ENCODE data around the gene SAMHD1.
A peak's percentile ranks its signal among the peaks of the same experiment; 100 is the strongest.

SAMHD1 gene

GRCh38 chr20:36872852-36873251 is 78.7 kb downstream of the SAMHD1 start:
- no peak for DNase-seq (ENCODE audit: low read depth)

DNA sequence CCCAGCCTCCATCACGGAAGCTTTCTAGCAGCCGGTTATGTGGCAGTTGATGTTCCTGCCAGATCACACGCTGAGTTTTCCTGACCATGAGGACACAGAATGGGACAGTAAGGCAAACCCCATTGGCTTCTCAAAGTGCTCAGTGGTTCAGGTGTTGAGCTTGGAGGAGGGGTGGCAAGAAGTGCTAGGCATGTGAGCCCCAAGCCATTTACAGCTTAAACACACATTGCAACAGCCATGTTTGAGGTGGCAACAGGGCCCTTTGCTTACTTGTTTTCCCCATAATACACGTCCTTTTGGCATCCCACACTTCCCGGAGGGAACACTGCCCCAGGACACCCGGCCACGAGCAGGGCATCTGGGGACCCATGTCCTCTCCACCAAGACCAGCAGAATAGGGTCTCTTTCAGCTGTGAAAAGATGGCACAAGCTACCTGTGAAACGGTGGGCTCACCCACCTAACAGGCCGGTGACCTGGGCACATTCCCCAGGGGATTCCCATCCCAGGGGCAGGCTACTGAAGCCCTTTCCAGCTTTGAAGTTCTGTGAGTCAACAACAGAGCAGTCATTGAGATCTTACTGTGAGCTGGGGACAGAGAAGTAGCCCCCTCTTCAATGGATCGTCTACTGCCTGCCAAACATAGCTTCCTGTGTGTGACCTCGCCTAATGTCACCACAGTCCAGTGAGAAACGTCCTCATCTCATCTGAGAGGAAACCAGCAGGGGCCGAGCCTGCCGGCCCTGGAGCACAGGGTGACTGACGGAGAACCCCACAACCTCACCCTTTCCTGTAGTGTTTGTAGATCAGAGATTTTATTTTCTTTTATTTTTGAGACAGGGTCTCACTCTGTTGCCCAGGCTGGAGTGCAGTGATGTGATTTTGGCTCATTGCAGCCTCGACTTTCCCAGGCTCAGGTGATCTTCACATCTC is 79.6 kb downstream of the SAMHD1 start:
- DNase-seq (ENCODE audit: low read depth) = no peak

- DNase-seq (ENCODE audit: low read depth) = no peak
These were observed 84.6 kb downstream of the SAMHD1 start for GRCh38 chr20:36866681-36867495.

- DNase-seq (ENCODE audit: low read depth) = no peak
These were observed 85.3 kb downstream of the SAMHD1 start for GRCh38 chr20:36866164-36866563.

- no peak for DNase-seq (ENCODE audit: low read depth)
These were observed 85.7 kb downstream of the SAMHD1 start for GRCh38 chr20:36865861-36866149.

DNA sequence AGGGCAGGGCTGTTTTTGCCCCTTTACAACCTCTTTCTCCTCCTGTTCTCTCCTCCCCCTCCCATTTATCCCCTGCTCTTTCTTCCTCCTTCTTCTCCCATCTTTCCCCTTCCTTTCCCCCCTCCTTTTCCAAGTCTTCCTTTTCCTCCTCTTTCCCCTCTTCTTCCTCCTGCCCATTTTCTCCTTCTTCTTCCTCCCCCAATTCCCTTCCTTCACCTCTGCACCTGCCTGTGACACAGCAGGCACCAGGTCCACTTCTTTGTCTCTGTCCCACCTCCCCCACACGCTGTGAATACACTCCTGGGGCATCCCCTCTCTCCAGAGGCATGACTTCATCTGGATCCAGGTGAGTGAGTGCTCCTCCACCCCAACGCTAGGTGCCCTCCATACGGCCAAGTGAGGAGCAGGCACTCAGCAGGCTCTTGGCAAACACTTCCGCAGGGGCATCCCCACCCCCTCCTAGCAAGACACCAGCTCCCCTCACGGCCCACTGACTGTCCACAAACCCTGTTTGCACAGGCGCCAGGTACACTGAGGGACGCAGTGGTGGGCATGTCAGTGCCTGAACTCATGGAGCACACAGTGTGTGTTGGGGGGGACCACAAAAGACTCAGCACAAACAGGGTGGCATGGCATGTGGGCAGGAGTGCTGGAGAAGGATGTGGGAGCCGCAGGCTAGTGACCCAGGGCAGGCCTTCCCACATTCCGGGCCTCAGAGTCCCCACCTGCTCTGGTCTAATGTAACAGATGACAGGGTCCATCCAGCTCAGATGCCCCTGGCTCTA is 86.2 kb downstream of the SAMHD1 start:
- no peak for DNase-seq (ENCODE audit: low read depth)

DNA sequence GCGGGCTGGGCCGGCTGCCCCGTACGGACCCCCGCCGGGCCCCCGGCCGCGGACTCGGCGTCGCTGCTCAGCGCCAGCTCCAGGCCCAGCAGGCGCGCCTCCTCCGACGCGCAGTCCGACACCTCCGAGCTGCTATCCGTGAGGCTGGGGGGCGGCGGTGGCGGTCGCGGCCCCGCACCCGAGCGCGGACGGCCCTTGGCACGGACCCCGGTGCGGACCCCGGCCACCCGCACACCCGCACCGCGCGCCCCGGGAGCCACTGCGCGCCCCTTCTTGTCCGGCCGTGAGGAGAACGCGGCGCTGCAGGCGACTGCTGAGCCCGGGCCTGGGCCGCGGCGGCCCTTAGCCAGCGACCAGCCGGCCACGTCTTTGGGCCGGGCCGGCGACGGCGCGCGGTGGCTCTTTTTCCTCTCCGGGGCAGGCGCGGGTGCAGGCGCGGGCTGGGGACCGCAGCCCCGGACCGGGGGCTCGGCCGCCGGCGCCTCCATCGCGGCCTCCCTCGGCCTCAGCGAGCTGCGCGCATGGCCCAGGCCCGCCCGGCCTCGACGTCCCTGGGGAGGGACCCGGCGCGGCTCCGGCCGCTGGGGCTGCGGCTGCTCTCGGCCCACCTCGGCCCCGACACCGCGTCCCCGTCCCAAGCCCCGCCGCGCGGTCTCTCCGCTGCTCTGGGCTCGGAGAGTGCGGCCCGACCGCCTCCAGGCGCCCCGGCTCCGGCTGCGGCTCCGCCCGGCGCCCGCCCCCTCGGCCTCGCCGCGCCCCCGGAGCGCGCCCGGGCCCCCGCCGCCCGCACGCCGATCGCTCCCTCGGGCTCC is 88.4 kb downstream of the SAMHD1 start:
- peak; percentile 8 for DNase-seq (ENCODE audit: low read depth)

- DNase-seq (ENCODE audit: low read depth) = no peak
These were observed 89.4 kb downstream of the SAMHD1 start for GRCh38 chr20:36861875-36862801.

DNA sequence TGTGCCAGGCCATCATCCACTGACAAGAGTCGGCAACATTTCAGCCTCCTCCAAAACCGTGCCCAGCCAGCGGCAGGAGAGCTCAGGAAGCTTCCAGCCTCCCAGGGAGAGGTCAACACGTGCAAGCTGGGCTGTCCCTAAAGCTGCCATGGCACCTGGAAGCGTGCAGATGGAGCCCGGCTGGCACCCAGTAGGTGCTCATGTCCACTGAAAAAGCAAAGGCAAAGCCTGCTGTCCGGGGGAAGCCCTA is 90.0 kb downstream of the SAMHD1 start:
- no peak for DNase-seq (ENCODE audit: low read depth)

- no peak for DNase-seq (ENCODE audit: low read depth)
These were observed 90.5 kb downstream of the SAMHD1 start for GRCh38 chr20:36860811-36861624.

DNA sequence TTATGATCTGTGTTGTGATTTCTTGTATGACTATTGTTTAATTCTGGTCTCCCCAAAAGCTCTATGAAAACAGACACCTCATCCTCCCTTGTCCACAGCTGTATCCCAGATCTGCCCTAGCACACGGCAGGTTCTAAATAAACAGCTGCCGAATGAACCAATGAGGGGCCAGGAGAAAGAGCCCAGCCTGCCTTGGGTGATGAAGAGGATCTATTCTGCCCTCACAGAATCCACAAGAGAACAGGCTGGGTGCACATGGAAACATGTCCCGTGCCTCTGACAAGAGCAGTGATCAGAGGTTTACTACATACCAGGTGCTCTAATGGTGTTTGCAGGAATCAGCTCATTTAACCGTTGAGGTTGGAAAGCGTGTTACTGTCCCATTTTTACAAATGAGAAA is 91.2 kb downstream of the SAMHD1 start:
- no peak for DNase-seq (ENCODE audit: low read depth)

- DNase-seq (ENCODE audit: low read depth) = no peak
These were observed 91.7 kb downstream of the SAMHD1 start for GRCh38 chr20:36859700-36860330.

DNA sequence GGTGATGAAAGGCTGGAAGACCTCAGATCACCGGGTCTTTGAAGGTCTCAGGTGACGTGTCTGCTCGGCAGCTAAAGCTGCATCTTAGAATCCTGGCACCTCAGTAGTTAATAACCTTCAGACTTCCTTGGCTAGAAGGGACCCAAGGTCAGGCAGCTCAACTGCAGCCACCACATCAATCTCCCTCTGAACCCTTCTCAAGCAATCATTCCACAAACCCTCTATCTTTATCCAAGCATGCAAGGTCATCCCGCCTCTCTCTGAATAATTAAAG is 92.3 kb downstream of the SAMHD1 start:
- no peak for DNase-seq (ENCODE audit: low read depth)

DNA sequence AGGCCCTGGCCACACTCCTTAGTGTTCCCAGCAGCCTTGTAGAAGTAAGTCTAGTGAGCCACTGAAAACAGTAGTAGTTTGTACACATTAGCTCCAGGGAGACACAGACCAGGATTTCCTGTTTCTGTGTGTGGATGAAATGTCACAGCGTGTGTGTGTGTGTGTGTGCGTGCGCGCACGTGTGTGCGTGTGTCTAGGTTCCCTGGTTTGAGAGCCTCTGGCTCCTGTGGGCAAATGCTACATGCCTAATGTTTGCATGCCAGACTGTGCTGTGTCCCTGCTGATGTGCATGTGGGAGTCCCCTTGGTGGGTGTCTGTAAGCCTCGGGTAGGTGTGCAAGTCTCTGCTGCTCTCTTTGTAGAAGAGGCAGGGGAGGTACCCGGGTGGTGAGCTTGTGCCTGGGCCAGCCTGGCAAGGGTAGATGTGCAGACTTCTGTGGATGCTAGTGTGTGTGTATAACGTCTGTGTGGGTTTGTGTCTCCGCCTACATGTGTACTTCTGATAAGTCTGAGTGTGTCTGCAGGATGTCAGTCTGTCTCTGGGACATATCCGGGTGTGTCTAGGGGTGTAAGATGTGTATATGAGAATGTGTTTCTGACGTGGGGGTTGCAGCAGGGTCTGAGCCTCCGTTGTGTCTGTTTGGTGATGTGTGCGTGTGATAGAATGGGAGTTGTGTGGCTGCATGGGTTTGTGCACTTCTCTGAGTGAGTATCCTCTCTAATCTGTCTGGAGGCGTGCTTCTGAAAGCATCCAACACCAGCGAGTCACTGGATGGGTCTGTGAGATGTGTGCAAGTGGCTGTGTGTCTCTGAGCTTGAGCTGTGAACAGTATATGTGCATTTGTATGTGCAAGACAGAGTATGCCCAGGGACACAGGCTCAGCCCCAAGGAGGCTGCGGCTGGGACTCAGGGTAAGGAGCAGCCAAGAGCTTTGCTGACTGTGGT is 94.5 kb downstream of the SAMHD1 start:
- DNase-seq (ENCODE audit: low read depth) = no peak

- DNase-seq (ENCODE audit: low read depth) = no peak
These were observed 95.3 kb downstream of the SAMHD1 start for GRCh38 chr20:36856195-36856594.

DNA sequence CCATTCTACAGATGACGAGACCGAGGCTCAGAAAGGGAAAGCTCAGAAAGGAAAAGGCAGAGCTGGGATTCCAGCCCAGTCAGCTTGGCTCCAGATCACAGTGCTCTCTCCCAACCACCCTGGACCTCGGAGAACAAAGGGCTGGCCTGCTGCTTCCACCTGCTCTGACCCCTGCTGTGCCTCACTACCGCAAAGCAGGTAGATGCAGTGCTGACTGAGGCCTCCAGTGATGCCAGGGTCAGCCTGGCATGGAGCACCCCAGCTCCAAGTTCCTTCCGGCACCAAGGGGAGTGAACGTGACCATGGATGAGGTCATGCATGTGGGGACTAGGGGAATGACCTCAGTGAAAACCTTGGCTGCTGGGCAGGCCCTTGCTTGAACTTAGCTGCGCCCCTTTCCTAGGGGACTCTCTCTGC is 96.3 kb downstream of the SAMHD1 start:
- no peak for DNase-seq (ENCODE audit: low read depth)

DNA sequence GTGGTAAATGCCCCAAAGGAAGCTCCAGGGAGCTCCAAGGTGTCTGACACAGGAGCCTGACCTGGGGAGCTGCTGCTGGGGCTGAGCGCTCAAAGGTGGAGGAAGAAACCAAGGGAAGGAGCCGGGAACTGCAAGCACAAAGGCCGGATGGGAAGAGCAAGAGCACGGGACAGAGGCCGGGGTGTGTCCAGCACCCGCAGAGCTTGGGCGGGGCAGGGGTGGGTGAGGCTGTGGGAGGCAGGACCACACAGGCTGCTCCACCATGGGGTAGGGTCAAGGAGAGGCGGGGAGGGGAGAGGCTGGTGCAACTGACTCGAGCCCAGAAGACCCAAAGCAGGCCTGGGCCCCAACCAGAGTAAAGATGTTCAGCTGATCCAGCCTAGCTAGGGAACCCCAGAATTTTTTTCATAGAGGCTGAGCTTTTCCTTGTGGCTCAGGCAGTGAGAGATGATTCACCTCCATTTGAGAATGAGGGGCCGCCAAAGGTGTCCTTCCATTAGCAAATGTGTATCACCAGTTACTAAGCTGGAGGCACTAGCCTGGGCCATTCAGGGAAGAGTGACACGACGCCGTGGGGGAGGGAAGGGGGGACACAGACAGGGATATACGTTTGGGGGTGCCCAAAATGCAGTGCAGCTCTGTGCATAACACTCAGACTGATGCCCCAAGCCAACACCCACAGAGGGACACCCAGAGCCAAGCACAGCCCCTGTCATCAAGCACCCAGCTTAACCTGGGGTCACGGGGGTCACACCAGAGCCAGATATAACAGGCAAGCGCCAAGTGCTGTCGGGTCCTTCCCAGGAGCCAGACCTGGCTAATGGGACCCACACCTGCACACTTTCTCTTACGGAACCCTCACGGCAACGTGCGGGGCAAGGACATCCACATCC is 96.9 kb downstream of the SAMHD1 start:
- DNase-seq (ENCODE audit: low read depth) = no peak

DNA sequence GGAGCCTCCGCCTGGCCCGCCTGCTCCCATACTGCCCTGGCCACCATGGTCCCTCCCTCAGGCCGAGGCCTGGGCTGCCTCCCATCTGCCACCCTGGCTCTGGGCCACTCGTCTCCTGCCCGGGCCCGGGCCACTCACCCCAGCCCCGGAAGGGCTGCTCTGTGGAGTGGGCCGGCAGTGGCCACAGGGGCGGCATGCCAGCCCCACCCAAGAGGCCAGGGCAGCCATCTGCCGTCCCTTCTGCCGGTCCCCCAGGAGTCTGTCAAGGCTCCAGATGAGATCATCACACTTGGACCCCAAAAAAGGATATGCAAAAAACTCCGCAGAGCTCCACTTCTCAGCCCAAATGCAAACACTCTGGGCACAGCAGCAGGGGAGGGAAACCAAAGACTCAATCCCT is 99.3 kb downstream of the SAMHD1 start:
- DNase-seq (ENCODE audit: low read depth) = no peak

Data from stimulated activated CD8-positive, alpha-beta memory T cell treated with anti-CD3 and anti-CD28 coated beads, Interleukin-4, amount 100 ng/mL, for 24 hours (primary cell).